NCI-H2196 treated with DMSO at 0.1 percent for 48 hours (cell line): Measurements from ENCODE around the gene FHOD3.

Experiments
- DNase-seq: peaks from one replicate; lab custom pipeline; 2025; ENCODE audit not compliant: unreplicated experiment; lab: John Stamatoyannopoulos, UW

Gene FHOD3

GRCh38 chr18:36465276-36465675 is 167.8 kb downstream of the FHOD3 start:
- no peak for DNase-seq

GRCh38 chr18:36465970-36466369 is 168.5 kb downstream of the FHOD3 start:
- no peak for DNase-seq

GRCh38 chr18:36467614-36468013 is 170.1 kb downstream of the FHOD3 start:
- DNase-seq = no peak

GRCh38 chr18:36468161-36468560 is 170.6 kb downstream of the FHOD3 start:
- DNase-seq = no peak

- no peak for DNase-seq
Measured at GRCh38 chr18:36469461-36469860, 171.9 kb downstream of the FHOD3 start.

GRCh38 chr18:36470896-36471295 is 173.4 kb downstream of the FHOD3 start:
- DNase-seq = no peak

- no peak for DNase-seq
Measured at GRCh38 chr18:36471393-36471792, 173.9 kb downstream of the FHOD3 start.

GRCh38 chr18:36476433-36476832 is 178.9 kb downstream of the FHOD3 start:
- no peak for DNase-seq

- no peak for DNase-seq
Measured at GRCh38 chr18:36477776-36478175, 180.3 kb downstream of the FHOD3 start.

- DNase-seq = no peak
Measured at GRCh38 chr18:36481201-36481657, 183.7 kb downstream of the FHOD3 start.

- no peak for DNase-seq
Measured at GRCh38 chr18:36481935-36482334, 184.4 kb downstream of the FHOD3 start.

- no peak for DNase-seq
Measured at GRCh38 chr18:36484591-36484990, 187.1 kb downstream of the FHOD3 start.

GRCh38 chr18:36485772-36486171 is 188.3 kb downstream of the FHOD3 start:
- DNase-seq = no peak

- DNase-seq = no peak
Measured at GRCh38 chr18:36488131-36488530, 190.6 kb downstream of the FHOD3 start.

GRCh38 chr18:36490897-36491296 is 193.4 kb downstream of the FHOD3 start:
- DNase-seq = no peak

- DNase-seq = no peak
Measured at GRCh38 chr18:36492604-36493329, 195.3 kb downstream of the FHOD3 start.

GRCh38 chr18:36493349-36494159 is 196.0 kb downstream of the FHOD3 start:
- DNase-seq = no peak

GRCh38 chr18:36494160-36494437 is 196.6 kb downstream of the FHOD3 start:
- no peak for DNase-seq

- DNase-seq = no peak
Measured at GRCh38 chr18:36496022-36496421, 198.5 kb downstream of the FHOD3 start.

- no peak for DNase-seq
Measured at GRCh38 chr18:36499938-36500337, 202.4 kb downstream of the FHOD3 start.

GRCh38 chr18:36501100-36501499 is 203.6 kb downstream of the FHOD3 start:
- no peak for DNase-seq

- no peak for DNase-seq
Measured at GRCh38 chr18:36503477-36503876, 206.0 kb downstream of the FHOD3 start.

- no peak for DNase-seq
Measured at GRCh38 chr18:36504928-36505327, 207.4 kb downstream of the FHOD3 start.
